CD4-positive, alpha-beta T cell (primary cell): ENCODE measurements around the gene BOLA1. TPM values are rescaled to one million over a fixed set of nuclear protein-coding genes. Genes with fewer than 3 reads are reported as not detected.

Experiments
- ATAC-seq: fragments of 200-7000 bp; cut with Tn5 transposase; one replicate; pipeline ENCODE4 v1.10.0; 2022; ENCODE audit warnings: mild to moderate bottlenecking; ENCODE audit not compliant: poor library complexity
- CTCF ChIA-PET: fragments of 350-600 bp; sonication (Branson Sonifier 250); formaldehyde crosslinking; loops from one replicate; lab custom pipeline; 2021; ENCODE audit warnings: antibody characterized with exemption, inconsistent platforms; lab: Charles Lee
- POLR2A ChIA-PET: fragments of 350-600 bp; sonication (Branson Sonifier 250); formaldehyde crosslinking; loops from one replicate; lab custom pipeline; 2021; ENCODE audit warnings: antibody characterized with exemption, inconsistent platforms; lab: Charles Lee
- DNase-seq, 14 experiments: peaks; one replicate each; pipeline ENCODE4 v3.0.0-alpha.2; 2013 to 2020; ENCODE audit warnings: mixed read lengths in 2 of 14
- H3K27ac ChIP-seq, 2 donors: one replicate each; pipeline versions ENCODE4 v1.5.1 to v1.7.0; 2013; ENCODE audit warnings: low read length in 2 of 2, low read depth in 1 of 2, mild to moderate bottlenecking in 1 of 2
- H3K27me3 ChIP-seq, 2 experiments: 1 replicate in 1 of 2; 2 replicates in 1 of 2; pipeline versions ENCODE4 v1.6.1 to v1.7.0; 2013; ENCODE audit warnings: low read length in 2 of 2, control low read depth in 1 of 2, mild to moderate bottlenecking in 1 of 2, moderate library complexity in 1 of 2; ENCODE audit not compliant: insufficient read depth in 2 of 2, control insufficient read depth in 1 of 2
- H3K36me3 ChIP-seq: one replicate; pipeline ENCODE4 v1.6.1; 2013; ENCODE audit warnings: low read length, control low read depth; ENCODE audit not compliant: insufficient read depth
- H3K4me1 ChIP-seq: one replicate; pipeline ENCODE4 v1.6.1; 2013; ENCODE audit warnings: low read length, control low read depth; ENCODE audit not compliant: insufficient read depth
- H3K4me3 ChIP-seq: one replicate; pipeline ENCODE4 v1.5.1; 2013; ENCODE audit warnings: mild to moderate bottlenecking, low read length, moderate library complexity
- H3K9me3 ChIP-seq, 2 experiments: 1 replicate in 1 of 2; 2 replicates in 1 of 2; pipeline versions ENCODE4 v1.6.1 to v1.7.0; 2013; ENCODE audit warnings: low read length in 2 of 2, mild to moderate bottlenecking in 2 of 2, control low read depth in 1 of 2, moderate library complexity in 1 of 2; ENCODE audit not compliant: control insufficient read depth in 1 of 2, insufficient read depth in 1 of 2
- H3K27ac Mint-ChIP-seq: one replicate; pipeline ENCODE4 v1.8.0; 2020; ENCODE audit warnings: mixed read lengths
- H3K27me3 Mint-ChIP-seq: one replicate; pipeline ENCODE4 v1.8.0; 2021; ENCODE audit warnings: mixed read lengths
- H3K36me3 Mint-ChIP-seq: one replicate; pipeline ENCODE4 v1.8.0; 2021; ENCODE audit warnings: low read depth, mixed read lengths
- H3K4me1 Mint-ChIP-seq: one replicate; pipeline ENCODE4 v1.8.0; 2021; ENCODE audit warnings: low read depth, mixed read lengths
- H3K4me3 Mint-ChIP-seq: one replicate; pipeline ENCODE4 v1.8.0; 2020; ENCODE audit warnings: mild to moderate bottlenecking, mixed read lengths
- H3K9me3 Mint-ChIP-seq: one replicate; pipeline ENCODE4 v1.8.0; 2020; ENCODE audit warnings: mixed read lengths
- intact Hi-C, 2 experiments: fragments of 100-400 bp; cut with DNase I in 1 of 2; cut with micrococcal nuclease in 1 of 2; formaldehyde crosslinking; loops; one replicate each; pipeline versions ENCODE4 v1.15.1 to v1.9.0; 2023 to 2025; cut with DNase I, micrococcal nuclease
- total RNA-seq, 174 experiments: library from RNA in 2 of 174; stranded (reverse) in 2 of 174; gene quantifications; one replicate each; pipeline ENCODE4 v1.2.3 and lab custom pipeline; 2021 to 2026
- TF ChIP-seq, protein P1 (sequence below): fragments of 200-600 bp; IDR thresholded peaks from one replicate; pipeline ENCODE4 v1.8.0; 2022; ENCODE audit warnings: antibody characterized with exemption, mild to moderate bottlenecking

BOLA1 gene
- total RNA-seq, 2 experiments from 2014 or later = 4.6 to 6.4 TPM

DNA sequence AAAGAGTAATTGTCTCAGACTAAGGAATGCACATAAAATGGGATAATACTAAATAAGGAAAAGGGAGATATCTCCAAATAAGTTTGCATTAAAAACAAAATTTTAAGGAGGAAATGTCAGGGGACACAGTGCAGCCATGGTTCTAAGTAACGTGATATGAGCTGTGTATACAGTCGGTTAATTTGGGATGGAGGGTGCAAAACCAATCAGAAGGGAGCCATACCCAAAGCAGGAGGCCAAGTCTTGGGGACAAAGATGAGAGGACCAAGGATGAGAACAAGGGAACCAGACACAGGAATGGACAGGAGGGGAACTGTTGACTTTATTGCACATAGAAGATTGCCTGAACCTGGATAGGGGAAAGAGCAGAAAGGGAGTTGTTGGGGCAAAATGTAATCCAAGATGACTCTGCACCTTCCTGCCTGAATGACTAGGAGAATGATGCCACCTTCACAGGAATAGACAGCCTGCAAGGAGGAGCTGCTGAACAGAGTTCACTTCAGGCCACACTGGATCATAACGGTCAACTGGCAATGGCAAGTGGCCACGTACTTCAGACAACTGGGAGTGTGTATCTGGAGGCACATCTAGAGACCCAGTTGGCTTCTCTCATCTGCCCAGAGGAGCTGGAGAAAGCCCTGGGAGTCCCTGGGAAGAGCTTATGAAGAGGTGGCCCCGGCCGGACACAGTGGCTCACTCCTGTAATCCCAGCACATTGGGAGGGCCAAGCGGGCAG, 22.0 kb upstream of the BOLA1 start:
- H3K9me3 ChIP-seq = no peaks in the 10 kb centered on the region
- peak overlapping the region; percentile 38 for H3K27ac Mint-ChIP-seq
- H3K9me3 Mint-ChIP-seq = no peaks in the 10 kb centered on the region
- TF ChIP-seq, protein P1, sequence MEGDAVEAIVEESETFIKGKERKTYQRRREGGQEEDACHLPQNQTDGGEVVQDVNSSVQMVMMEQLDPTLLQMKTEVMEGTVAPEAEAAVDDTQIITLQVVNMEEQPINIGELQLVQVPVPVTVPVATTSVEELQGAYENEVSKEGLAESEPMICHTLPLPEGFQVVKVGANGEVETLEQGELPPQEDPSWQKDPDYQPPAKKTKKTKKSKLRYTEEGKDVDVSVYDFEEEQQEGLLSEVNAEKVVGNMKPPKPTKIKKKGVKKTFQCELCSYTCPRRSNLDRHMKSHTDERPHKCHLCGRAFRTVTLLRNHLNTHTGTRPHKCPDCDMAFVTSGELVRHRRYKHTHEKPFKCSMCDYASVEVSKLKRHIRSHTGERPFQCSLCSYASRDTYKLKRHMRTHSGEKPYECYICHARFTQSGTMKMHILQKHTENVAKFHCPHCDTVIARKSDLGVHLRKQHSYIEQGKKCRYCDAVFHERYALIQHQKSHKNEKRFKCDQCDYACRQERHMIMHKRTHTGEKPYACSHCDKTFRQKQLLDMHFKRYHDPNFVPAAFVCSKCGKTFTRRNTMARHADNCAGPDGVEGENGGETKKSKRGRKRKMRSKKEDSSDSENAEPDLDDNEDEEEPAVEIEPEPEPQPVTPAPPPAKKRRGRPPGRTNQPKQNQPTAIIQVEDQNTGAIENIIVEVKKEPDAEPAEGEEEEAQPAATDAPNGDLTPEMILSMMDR = no peak
- intact Hi-C loops = no loop called here
- H3K36me3 Mint-ChIP-seq = no peaks in the 10 kb centered on the region
- H3K4me1 ChIP-seq = peaks cover 17% of the 10 kb centered on the region
- DNase-seq (no peak), ATAC-seq (no peak)
- no peaks in the 10 kb centered on the region for H3K27me3 ChIP-seq
- POLR2A ChIA-PET = interaction anchor here (2.2 kb wide), 1 partner anchor 9 kb away, joined by 18 read pairs; a partner anchor contains a TSS
- H3K4me1 Mint-ChIP-seq = peaks cover 42% of the 10 kb centered on the region
- H3K4me3 ChIP-seq = no peak overlapping the region
- no peaks in the 10 kb centered on the region for H3K36me3 ChIP-seq
- no peaks in the 10 kb centered on the region for H3K27me3 Mint-ChIP-seq
- H3K27ac ChIP-seq = no peak overlapping the region
- CTCF ChIA-PET = no interaction called here
- no peak overlapping the region for H3K4me3 Mint-ChIP-seq

DNA sequence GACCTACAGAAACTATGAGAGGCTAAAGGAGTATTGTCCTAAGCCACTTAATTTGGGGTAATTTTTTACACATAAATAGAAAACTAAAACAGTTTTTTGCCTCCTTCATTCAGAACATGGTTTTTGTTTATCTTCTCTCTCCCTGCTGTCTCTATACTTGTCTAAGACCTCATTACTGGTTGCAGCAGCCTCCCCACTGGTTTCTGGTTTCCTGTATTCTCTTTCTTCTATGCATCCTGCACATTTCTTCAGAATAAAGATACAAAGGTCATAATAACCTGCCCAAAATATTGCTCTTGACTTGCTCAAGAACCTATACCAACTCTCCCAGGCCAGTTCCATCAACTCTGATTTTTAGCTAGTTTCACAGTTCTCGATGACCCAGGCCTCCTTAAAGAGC, 19.8 kb upstream of the BOLA1 start:
- Histone ChIP-seq H3K4me1 (peaks cover 24% of the 10 kb centered on the region), H3K27ac (peak overlapping the region; percentile 22 to 26), H3K4me3 (no peak overlapping the region), H3K27me3 (no peaks in the 10 kb centered on the region), H3K36me3 (no peaks in the 10 kb centered on the region), H3K9me3 (no peaks in the 10 kb centered on the region)
- H3K9me3 Mint-ChIP-seq = no peaks in the 10 kb centered on the region
- ATAC-seq = peak; percentile 89
- H3K36me3 Mint-ChIP-seq = no peaks in the 10 kb centered on the region
- H3K27ac Mint-ChIP-seq = peak overlapping the region; percentile 64
- intact Hi-C loops = no loop called here
- H3K27me3 Mint-ChIP-seq = no peaks in the 10 kb centered on the region
- TF ChIP-seq, protein P1 = no peak
- DNase-seq = peak in 6 of 14 experiments; percentile 13 to 67 (median 46)
- peaks cover 44% of the 10 kb centered on the region for H3K4me1 Mint-ChIP-seq
- ChIA-PET POLR2A (interaction anchor here (0.6 kb wide), 1 partner anchor 8 kb away, joined by 3 read pairs; a partner anchor contains a TSS), CTCF (no interaction called here)
- peak overlapping the region; percentile 23 for H3K4me3 Mint-ChIP-seq

DNA sequence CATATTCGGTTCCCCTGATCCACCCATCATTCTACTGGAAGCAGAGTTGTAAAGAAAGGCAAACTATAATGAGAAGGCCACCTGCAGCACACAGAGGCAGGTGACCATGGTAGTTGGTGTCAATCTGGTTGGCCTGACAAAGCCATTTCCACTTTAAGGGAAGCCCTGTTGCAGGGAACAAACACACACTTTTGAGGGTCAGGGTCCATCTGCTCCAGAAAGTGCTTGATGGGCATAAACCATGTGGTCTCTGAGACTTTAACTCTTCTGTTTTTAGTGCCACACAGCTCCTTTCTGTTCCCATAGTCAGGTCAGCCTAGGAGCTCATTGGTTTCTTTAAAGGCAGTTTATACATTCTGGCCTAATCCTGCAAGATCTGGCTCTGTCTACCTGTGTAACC, 17.5 kb upstream of the BOLA1 start:
- Histone ChIP-seq H3K27ac (no peak overlapping the region), H3K27me3 (no peaks in the 10 kb centered on the region), H3K9me3 (no peaks in the 10 kb centered on the region), H3K4me1 (peaks cover 33% of the 10 kb centered on the region), H3K4me3 (no peak overlapping the region), H3K36me3 (no peaks in the 10 kb centered on the region)
- ChIA-PET CTCF (no interaction called here), POLR2A (interaction anchor here (0.6 kb wide), 1 partner anchor 1378 kb away, joined by 3 read pairs; no protein-coding TSS in a partner anchor)
- DNase-seq = no peak
- Mint-ChIP-seq H3K9me3 (no peaks in the 10 kb centered on the region), H3K27ac (peak overlapping the region; percentile 1), H3K36me3 (no peaks in the 10 kb centered on the region), H3K27me3 (no peaks in the 10 kb centered on the region), H3K4me3 (peak overlapping the region; percentile 2), H3K4me1 (peaks cover 44% of the 10 kb centered on the region)
- no peak for ATAC-seq
- intact Hi-C loops = no loop called here
- TF ChIP-seq, protein P1 = no peak
